Stimulated activated naive CD4-positive, alpha-beta T cell treated with Interleukin-2 at 50 U/mL for 16 hours (primary cell): ENCODE results near the gene RCE1.
"Not testable (repeated sequence)": the region's sequence is repeated elsewhere in the genome, so short reads cannot be mapped to it uniquely, and the experiment has no call there.

Source experiments
- DNase-seq: peaks from one replicate; lab custom pipeline; 2025; lab: John Stamatoyannopoulos, UW

Gene RCE1

GRCh38 chr11:66842896-66843775 lies at the start of gene RCE1:
Gene RCE1 (plus strand): TSS chr11:66843441. CDS start chr11:66843456, 15 bp downstream.
- DNase-seq: peak; percentile 87

GRCh38 chr11:66799815-66800214 lies 43.4 kb upstream of the RCE1 start:
- DNase-seq: not testable (repeated sequence)

- DNase-seq: no peak
Observed at GRCh38 chr11:66800720-66801428, 42.4 kb upstream of the RCE1 start.

GRCh38 chr11:66809592-66809991 lies 33.6 kb upstream of the RCE1 start:
- no peak for DNase-seq

- DNase-seq: no peak
Observed at GRCh38 chr11:66810576-66811185, 32.6 kb upstream of the RCE1 start.

- DNase-seq: no peak
Observed at GRCh38 chr11:66814678-66815077, 28.6 kb upstream of the RCE1 start.

- DNase-seq: no peak
Observed at GRCh38 chr11:66815646-66816045, 27.6 kb upstream of the RCE1 start.

- DNase-seq: no peak
Observed at GRCh38 chr11:66818231-66818955, 24.8 kb upstream of the RCE1 start.

GRCh38 chr11:66820381-66820780 lies 22.9 kb upstream of the RCE1 start:
- no peak for DNase-seq

- no peak for DNase-seq
Observed at GRCh38 chr11:66820901-66821300, 22.3 kb upstream of the RCE1 start.

- DNase-seq: no peak
Observed at GRCh38 chr11:66823700-66824099, 19.5 kb upstream of the RCE1 start.

GRCh38 chr11:66824573-66824972 lies 18.7 kb upstream of the RCE1 start:
- not testable (repeated sequence) for DNase-seq

- no peak for DNase-seq
Observed at GRCh38 chr11:66834539-66834845, 8.7 kb upstream of the RCE1 start.

GRCh38 chr11:66834943-66835342 lies 8.3 kb upstream of the RCE1 start:
- no peak for DNase-seq

GRCh38 chr11:66835768-66836405 lies 7.4 kb upstream of the RCE1 start:
- no peak for DNase-seq

GRCh38 chr11:66840317-66841091 lies 2.7 kb upstream of the RCE1 start:
- no peak for DNase-seq

GRCh38 chr11:66841861-66842260 lies 1.4 kb upstream of the RCE1 start:
- DNase-seq: no peak

GRCh38 chr11:66842501-66842895 lies 743 bp upstream of the RCE1 start:
- DNase-seq: no peak

- no peak for DNase-seq
Observed at GRCh38 chr11:66843776-66844495, 695 bp downstream of the RCE1 start.

- no peak for DNase-seq
Observed at GRCh38 chr11:66844496-66845142, 1.4 kb downstream of the RCE1 start.
